NCI-H1417 (cell line): ENCODE measurements around the gene RPL9.
"Not testable (repeated sequence)": the region's sequence is repeated elsewhere in the genome, so short reads cannot be mapped to it uniquely, and the experiment has no call there.

Experiments
- DNase-seq, 3 experiments: peaks; one replicate each; lab custom pipeline; 2025; lab: John Stamatoyannopoulos, UW

Gene RPL9

DNA sequence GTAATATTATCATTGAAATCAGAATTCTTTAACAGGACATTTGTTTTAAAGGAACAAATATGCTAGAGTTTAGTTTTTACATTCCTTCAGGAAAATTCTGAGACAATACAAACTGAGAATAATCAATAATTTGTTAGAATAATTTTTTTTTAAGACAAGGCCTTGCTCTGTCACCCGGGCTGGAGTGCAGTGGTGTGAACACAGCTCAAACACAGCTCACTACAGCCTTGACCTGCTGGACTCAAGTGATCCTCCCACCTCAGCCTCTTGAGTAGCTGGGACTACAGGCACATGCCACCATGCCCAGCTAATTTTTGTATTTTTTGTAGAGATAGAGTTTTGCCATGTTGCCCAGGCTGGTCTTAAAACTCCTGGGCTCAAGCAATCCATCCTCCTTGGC, 33.4 kb downstream of the RPL9 start:
- not testable (repeated sequence) for DNase-seq

DNA sequence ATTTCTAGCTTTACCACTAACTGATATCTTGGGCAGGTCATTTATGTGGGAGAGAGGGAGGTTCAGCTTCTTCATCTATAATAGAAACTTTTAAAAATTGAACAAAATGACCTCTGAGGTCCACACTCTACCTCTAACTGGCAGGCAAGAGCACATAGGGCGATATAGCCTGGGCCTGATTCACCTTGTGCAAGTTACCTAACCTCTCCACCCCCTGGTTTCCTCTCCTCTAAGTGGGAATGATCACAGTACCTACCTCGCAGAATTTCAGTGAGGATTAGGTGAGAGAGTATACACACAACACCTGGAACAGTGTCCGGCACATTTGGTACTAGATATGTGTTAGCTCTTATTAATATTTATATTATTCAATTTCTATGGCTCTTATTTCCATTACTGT, 36.5 kb downstream of the RPL9 start:
- no peak for DNase-seq

DNA sequence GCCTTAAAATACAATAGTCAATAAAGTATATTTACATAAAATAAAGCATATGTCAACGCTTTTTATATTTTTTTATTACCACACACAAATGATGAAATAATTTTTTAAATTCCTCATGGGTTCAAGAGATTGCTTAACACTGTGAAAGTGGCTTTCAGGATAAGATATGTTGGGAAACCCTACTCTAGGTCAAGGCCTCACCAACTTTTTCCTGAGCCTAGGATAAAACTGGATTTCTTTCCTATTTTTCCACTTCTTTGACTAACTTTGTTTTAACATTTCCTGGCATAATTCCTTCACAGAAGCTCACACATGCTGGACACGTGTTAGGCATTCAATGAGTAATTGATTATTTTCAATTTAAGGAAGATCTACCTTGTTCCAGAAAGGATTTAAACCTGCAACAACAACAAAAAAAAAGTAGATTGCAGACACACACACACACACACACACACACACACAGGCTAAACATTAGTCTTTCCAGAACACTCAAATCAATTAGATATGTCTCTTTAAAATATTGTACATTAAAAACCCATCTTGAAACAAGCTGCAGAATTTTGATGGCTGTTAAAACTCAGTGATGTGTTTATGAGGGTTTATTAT, 42.9 kb downstream of the RPL9 start:
- DNase-seq = no peak

DNA sequence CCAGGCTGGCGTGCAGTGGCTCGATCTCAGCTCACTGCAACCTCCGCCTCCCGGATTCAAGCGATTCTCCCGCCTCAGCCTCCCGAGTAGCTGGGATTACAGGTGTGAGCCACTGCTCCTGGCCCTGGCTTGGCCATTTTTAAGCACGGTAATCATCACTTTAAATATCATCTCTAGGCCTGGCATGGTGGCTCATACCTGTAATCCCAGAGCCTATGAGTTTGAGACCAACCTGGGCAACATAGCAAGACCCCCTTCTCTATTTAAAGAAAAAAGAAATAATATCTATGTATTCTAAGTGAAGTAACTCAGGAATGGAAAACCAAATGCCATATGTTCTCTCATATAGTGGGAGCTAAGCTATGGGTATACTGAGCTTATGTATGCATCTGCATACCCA, 47.2 kb downstream of the RPL9 start:
- not testable (repeated sequence) for DNase-seq

DNA sequence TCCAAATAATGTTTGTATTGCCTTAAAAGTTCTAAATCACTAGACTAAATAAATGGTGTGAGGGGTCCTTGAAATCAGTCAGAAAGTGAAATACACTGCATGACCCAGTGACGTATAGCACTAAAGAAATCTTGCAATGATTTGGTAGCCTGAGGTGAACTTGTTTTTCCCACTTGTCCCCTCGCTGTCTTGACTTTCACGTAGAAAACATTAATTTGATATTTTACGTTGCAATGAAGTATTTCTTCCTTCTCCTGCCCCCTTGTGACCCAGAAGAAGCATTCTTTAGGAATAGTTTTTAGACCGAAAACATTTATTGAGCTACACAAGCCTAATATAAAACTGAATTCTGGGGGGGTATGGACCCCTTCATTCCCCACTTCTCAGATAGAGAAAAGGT, 48.3 kb downstream of the RPL9 start:
- DNase-seq = no peak

DNA sequence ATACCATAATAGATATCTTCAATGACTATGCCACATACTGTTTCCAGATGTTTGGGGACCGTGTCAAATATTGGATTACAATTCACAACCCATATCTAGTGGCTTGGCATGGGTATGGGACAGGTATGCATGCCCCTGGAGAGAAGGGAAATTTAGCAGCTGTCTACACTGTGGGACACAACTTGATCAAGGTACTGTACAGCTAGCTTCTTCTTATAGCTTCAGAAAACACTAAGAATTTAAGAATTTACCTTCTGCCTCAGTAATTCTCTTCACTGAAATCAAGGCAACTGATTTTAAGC, 51.2 kb downstream of the RPL9 start:
- no peak for DNase-seq

DNA sequence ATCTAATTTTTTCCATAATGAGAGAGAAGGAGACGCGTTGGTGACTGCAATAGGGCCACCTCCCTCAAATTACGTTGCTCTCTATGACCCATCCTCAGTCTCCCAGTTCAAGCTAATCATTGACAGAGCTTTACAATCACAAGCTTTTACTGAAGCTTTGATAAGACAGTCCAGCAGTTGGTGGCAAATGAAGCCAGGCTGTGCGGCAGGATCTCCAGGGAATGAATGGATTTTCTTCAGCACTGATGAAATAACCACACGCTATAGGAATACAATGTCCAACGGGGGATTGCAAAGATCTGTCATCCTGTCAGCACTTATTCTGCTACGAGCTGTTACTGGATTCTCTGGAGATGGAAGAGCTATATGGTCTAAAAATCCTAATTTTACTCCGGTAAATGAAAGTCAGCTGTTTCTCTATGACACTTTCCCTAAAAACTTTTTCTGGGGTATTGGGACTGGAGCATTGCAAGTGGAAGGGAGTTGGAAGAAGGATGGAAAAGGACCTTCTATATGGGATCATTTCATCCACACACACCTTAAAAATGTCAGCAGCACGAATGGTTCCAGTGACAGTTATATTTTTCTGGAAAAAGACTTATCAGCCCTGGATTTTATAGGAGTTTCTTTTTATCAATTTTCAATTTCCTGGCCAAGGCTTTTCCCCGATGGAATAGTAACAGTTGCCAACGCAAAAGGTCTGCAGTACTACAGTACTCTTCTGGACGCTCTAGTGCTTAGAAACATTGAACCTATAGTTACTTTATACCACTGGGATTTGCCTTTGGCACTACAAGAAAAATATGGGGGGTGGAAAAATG, 51.7 kb downstream of the RPL9 start, which contains the start of gene KLB:
Gene KLB (plus strand): TSS at position 168 of the 821 bp plus-strand sequence. CDS start 20 bp downstream, at position 188.
- DNase-seq = no peak
